H1 (cell line): ENCODE measurements around the gene SYCE3. TPM values are rescaled to one million over a fixed set of nuclear protein-coding genes. Genes with fewer than 3 reads are reported as not detected.

ENCODE experiments used
- CEBPB ChIP-seq: IDR thresholded peaks from 2 replicates; pipeline ENCODE4 v1.6.1; 2012; ENCODE audit warnings: low read depth, low read length
- SUZ12 ChIP-seq: fragments of 200-600 bp; sonication (generic); IDR thresholded peaks from 2 replicates; pipeline ENCODE4 v1.6.1; 2012; ENCODE audit warnings: mild to moderate bottlenecking, inconsistent platforms, low read length, moderate library complexity, mixed read lengths
- polyA plus RNA-seq, 7 experiments: library from polyadenylated mRNA; depleted of rRNA in 3 of 7; stranded (reverse) in 5 of 7; unstranded in 2 of 7; fragments of >200 nt in 5 of 7; fragments of 200-250 nt in 2 of 7; gene quantifications; 1 replicate in 5 of 7; 2 replicates in 1 of 7; 4 replicates in 1 of 7; pipeline versions ENCODE4 v1.2.1 to v1.2.3, GENCODE V29; 2011 to 2013; ENCODE audit warnings: missing spikeins in 2 of 7, mixed read lengths in 2 of 7
- total RNA-seq: library from RNA; stranded (reverse); fragmentation: NEBNext Ultra II Directional; extraction: Animal tissue kit (Norgen Biotek cat#: 25700); gene quantifications from 2 replicates; pipeline ENCODE4 v1.2.1, GENCODE V29; 2021
- TF ChIP-seq, protein P1 (sequence below): IDR thresholded peaks from 2 replicates; pipeline ENCODE4 v1.6.1; 2012; ENCODE audit warnings: low read length, inconsistent platforms

The SYCE3 gene
- total and polyA plus RNA-seq, 2 of the 8 experiments (the other 6 are each of a cell fraction or from before 2014, with no cell fraction given) = 1.9 TPM; not detected in 1

DNA sequence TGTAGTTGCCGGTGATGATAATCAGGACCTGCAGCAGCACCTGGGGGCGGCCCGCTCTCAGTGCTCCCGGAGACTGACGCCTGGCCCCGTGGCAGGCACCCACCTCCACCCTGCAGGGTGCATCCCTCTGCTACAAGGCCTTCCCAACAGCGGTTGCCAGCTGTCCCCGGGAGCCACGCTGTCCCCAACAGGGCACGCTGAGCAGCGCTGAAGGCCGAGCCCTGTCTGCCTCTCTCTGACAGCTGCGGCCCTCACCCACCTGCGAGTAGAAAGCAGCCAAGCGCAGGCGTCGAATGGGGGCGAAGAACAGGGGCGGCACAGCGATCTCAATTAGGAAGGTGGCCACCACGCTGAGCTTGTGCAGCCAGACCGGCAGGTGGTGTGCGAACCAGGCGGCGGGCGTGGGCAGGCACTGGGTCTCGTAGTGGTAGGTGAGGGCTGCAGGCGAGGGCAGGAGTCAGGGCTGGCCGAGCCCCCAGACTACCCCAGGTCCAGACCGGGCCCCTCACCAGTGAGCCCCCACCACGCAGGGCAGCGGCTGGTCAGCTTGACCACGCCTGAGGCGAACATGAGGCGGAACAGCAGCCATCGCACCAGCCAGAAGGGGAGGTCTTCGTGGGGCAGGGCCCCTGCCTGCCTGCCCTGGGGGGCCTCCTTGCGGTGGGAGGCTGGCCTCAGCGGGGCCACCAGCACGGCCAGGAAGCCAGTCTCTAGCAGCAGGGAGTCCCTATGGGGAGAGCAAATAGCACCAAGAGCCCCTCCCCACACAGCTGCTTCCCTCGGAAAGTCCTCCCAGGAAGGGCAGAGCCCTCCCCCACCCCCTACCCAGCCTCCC, 56.7 kb downstream of the SYCE3 start (continued):
- TF ChIP-seq CEBPB (no peak), SUZ12 (no peak)
- TF ChIP-seq, protein P1, sequence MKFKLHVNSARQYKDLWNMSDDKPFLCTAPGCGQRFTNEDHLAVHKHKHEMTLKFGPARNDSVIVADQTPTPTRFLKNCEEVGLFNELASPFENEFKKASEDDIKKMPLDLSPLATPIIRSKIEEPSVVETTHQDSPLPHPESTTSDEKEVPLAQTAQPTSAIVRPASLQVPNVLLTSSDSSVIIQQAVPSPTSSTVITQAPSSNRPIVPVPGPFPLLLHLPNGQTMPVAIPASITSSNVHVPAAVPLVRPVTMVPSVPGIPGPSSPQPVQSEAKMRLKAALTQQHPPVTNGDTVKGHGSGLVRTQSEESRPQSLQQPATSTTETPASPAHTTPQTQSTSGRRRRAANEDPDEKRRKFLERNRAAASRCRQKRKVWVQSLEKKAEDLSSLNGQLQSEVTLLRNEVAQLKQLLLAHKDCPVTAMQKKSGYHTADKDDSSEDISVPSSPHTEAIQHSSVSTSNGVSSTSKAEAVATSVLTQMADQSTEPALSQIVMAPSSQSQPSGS = no peak
